ENCODE results near the gene PLXND1.
A peak's percentile ranks its signal among the peaks of the same experiment; 100 is the strongest.

Gene PLXND1

DNA sequence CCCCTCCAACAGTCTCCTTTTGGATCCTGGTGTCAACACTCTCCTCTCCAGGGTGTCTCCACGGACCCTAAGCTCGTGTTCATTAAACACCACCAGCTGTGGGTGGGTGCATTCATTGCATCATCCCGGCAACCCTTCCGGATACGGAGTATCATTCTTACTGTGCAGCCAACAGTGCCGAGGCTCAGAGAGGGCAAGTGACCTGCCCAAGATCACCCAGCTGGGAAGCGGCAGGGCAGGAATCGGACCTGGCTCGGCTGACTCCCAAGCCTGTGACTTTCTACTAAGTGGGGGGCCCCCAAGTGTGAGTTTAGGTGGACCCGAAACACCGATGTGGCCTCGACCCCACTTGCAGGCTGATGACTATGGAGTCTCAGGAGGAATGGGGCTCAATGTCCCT lies 43.1 kb downstream of the PLXND1 start:
- no peak for DNase-seq (ENCODE audit: low spot score)

DNA sequence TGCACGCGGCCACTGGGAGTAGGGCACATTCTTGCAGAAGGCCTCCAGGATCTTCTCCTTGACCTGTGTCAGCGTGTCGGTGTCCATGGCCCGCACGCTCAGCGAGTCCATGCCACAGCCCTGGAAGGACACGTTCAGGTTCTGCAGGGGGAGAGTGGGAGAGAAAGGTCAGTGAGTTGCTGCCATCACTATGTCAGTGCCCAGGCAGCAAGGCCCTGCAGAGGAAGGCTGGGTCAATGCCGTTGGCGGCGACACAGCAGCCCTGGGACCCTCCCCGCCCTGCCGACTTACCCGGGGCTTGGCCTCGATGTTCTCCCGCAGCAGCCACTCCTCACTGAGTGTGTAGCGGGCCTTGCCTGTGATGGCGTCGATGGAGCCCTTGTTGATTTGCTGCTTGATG lies 43.7 kb downstream of the PLXND1 start:
- no peak for DNase-seq (ENCODE audit: low spot score)

DNA sequence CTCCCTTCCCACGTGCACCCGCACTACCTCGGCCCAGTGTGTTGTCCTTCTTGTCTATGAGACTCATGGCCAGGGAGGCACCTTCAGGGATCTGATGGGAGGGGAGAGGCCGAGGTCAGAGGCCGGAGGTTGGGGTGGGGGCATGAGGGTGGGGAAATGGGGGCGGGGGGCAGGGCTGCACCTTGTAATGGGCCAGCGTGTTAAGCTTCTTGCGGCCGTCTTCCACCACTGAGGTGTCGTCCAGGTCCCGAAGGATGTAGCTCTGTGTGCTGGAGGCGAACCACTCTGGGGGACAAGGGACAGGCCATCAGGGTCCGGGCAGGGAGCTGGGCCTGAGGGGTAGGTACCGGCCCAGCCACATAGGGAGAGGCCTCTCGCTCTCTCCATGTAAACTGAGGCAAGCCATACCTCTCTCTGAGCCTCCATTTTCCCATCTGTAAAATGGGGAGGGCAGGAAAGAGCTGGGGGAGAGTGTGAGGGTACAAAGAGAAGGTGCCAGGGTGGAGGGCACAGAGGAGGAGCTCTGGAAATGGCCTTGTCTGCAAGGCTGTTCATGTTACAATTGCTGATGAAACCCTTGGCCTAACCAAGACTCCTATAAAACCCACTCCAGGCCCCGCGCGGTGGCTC lies 44.7 kb downstream of the PLXND1 start:
- DNase-seq (ENCODE audit: low spot score) = no peak

DNA sequence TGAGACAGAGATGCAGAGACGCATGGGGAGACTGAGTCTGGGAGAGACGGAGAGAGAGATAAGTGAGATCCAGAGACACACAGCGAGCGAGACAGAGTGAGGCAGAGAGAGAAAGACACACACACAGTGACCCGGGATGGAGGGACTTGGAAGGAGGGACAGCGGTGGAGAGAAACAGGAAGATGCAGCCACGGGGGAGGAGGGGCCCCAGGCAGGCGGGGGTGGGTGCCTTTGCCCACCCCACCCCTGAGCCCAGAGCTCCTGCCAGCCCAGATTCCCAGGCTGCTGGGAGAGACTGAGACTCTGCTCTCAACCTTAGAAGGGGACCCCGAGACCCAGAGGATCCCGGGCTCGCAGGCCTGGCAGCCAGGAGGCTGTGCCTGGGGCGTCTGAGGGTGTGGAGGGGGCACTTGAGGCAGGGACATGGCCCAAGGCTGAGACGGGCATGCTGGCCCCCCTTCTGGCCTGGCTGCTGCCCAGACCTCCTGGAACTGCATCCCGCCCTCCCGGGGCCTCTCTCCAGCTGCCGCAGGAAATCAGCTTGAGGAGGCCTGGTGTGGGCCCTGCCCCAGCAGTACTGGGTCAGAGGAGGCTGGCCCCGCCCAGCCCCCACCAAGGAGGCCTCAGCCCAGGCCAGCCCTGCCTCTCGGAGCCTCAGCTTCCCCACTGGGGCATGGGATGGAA lies 45.4 kb downstream of the PLXND1 start:
- no peak for DNase-seq (ENCODE audit: low spot score)

DNA sequence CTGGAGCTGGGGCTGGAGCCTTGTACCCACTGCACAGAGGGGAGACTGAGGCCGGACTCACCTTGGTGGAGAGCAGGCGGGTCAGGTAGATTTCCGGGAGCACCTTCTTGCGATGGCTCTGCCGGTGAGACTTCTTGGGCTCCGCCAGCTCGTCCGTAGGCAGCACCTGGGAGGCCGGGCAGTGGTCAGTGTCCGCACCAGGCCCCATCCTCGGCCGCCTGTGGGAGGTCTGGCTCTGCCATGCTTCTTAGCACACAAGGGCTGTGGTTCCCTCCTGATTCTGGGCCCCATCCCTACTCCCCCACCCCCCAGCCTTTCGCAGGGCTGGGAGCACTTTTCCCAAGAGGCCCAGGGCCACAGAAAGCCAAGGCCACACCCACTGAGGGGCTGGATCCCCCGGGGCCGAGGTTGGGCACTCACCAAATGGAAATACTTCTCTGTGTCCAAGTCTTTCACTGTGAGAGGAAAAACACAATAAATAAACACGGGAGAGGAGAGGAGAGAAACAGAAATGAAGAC lies 46.1 kb downstream of the PLXND1 start:
- DNase-seq (ENCODE audit: low spot score) = no peak

DNA sequence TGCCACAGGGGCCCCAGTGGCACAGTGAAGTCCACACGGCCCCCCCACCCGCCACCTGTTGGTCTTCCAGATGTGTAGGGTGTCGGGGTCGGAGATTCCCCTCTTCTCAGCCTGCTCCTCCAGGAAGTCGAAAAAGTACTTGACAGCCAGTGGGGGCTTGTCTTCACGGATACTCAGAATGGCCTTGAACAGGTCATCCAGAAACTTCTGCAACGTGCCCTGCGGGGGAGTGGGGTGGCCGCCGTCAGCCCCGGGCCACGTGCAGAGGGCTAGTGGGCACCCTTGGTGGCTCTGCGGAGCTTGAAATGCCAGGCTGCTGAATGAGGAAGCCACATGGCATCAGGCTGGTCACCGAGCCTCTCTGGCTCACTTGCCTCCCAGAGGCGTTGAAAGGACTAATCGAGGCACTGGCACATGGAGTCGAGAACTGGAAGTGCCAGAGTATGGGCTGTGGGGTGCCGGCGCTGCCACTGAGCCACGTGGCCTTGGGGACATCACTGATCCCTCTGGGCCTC lies 46.9 kb downstream of the PLXND1 start:
- DNase-seq (ENCODE audit: low spot score) = no peak

DNA sequence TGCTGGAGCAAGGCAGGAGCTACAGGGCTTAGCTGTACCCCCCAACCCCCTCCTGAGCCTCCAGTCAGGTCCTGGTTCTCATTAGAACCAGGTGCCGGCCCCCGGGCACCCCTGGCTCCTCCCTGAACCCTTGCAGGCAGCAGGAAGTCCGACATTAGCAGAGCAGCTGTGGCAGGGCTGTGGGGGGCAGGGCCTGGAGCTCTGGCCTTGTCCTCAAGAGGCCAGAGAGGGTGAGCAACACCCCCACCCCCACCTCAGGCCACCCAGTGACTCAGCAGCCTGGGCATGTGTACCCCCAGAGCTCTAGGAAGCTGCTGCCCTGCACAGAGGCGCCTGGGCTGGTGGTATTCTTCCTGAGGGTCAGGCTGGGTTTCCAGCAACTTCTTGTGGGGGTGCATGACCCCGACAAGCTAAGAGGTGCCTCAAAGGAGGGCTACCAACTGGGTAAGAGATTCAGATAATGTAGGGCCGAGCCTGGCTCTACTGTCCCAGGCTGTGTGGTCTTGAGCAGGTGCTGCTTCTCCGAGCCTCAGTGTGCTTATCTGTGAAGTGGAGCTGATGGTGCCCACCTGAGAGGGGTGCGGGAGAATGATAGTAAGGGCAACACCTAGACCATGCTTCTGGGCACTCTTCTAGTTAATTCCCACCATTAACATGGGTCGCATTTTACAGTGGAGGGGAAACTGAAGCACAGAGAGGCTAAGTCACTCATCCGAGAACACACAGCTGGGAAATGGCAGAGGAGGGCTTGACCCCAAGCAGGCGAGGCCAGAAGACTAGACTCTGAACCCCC lies 47.5 kb downstream of the PLXND1 start:
- peak; percentile 63 for DNase-seq (ENCODE audit: low spot score)

DNA sequence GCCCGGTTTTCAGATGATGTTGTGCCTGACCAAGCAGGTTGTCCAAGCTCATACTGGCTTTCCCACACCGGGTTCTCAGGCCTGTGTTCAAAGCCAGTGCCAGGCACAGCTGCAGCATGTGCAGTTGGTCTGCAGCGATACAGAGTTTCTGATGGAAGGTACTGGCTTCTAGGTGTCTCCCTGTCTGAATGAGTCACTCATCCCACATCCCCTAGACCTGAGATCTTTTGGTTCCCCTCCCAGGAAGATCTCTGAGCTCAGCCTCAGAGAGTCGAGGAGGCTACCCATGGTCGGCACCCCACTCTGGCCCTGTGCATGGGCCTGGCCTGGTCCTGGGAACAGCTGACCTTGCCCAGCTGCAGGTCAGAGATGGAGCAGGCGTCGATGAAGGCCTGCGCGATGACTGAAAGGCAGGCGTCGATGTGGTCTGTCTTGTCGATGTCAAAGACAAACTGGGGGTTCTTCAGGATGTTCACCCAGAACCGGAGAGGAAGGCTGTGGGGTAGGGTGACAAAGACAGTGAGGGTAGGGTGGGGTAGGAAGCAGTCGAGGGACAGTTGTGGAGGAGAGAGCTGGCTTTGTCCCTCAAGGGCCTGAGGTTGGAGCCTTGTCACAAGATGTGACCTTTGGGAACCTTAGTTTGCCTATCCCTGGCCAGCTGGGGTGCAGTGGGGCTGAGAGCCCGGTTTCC lies 48.2 kb downstream of the PLXND1 start:
- DNase-seq (ENCODE audit: low spot score) = no peak

DNA sequence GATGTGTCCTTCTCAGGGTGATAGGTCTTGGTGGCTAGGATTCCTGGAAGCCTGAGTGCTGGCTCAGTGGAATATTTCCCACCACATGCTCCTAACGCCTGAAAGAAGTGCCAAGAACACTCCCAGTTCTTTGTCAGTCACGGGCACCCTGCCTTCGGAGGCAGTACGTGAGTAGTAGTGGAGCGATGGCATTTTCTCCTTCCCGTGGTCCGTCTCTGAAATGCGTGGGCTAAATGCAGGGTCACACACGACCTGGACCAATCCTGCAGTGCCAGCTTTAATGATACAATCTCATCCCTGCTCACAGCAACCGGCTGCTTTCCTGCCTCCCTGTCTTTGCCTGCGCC lies 49.0 kb downstream of the PLXND1 start:
- no peak for DNase-seq (ENCODE audit: low spot score)

DNA sequence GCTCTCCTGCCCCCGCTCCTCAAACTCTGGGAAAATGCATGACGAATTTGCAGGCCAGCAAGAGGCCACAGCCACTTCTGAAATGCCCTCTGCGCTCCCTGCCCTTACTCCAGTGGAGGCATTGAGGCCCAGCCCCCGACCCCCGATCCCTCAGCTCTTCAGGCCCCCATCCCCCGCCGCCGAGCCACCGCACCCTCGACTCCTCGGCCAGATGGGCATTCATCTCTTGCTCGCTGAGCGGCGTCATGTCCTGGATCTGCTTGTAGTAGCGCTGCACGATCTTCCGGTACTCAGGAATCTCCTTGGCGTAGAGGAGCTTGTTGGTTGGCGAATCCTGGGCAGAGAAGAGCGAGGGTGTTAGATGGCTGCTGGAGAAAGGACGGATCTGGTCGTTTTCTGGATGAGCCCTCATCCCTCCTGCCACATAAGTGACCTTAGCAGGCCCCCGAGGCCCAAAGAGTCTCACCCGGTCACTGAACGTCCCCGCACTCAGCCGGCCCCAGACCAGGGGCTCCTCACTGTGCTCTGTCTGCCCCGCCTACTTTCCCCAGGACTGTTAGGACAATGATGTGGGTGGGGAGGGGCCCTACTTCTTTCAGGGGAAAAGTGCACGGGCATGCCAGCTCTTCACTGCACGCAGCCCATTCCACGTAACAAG lies 49.5 kb downstream of the PLXND1 start:
- no peak for DNase-seq (ENCODE audit: low spot score)

DNA sequence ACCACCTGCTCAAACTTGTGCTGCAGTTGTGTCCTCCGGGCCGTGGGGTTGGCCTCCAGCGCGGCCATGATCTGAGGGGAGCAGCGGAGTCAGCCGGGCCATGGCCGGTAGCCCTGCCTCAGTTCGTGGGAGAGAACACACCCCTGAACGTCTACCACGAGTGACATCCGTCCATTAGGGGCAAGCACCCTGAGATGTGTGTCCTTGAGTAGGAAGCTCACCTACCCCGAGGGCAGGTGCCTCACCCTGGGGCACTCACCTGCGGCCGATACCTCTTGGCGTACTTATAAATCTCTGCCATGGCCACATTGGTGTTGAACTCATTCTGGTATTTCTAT lies 50.1 kb downstream of the PLXND1 start:
- no peak for DNase-seq (ENCODE audit: low spot score)

DNA sequence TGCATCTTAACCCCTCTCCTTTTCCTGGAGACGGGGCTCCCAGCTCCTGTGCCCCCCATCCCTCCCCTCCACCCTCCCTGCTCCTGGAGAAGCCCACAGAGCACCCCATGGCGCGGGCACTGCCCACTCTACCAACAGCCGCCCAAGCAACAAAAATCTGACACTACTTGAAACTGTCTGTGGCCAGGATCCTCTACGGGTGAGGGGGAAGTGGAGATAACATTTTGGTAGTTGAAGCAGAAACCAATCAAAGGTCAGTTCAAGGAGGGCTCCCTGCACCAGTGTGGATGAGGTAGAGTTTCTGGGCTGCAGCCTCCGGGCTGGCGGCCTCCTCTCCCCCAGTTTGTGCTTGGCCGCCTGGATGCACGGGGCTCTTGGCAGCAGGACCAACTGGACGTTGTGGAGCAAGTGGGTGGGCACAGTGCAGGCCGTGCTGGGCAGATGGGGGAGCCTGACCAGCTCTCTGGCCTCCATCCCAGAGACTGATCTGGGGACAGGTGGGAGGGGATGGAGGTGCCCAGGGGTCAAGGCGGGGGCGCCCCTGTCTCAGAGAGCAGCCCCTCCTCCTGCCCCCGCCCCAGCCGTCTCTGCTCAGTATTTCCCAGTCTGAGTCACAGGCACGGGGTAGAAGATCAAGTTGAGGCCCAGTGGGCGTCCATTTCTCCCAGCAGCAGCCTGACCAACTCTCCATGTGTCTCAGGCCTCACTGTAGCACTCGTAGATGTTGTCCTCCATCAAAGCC lies 50.7 kb downstream of the PLXND1 start:
- no peak for DNase-seq (ENCODE audit: low spot score)

DNA sequence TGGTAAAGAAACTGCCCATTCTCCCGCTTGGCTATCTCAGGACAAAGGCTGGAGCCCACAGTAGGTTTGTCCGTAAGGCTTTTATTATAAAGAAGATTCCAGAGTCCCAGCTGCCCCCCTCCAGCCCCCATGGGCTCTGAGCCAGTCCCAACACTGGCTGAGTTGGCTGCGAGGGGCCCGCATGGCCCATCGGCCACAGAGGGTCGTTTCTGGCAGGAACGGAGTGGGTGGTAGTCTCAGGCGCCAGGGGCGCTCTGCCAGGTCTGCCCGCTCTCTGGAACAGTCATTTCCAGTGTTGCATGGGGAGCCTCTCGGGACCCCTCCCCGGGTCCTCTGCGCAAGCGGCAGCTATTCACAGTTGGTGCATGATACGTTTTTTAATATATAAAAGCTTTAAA lies 51.3 kb downstream of the PLXND1 start:
- DNase-seq (ENCODE audit: low spot score) = no peak

DNA sequence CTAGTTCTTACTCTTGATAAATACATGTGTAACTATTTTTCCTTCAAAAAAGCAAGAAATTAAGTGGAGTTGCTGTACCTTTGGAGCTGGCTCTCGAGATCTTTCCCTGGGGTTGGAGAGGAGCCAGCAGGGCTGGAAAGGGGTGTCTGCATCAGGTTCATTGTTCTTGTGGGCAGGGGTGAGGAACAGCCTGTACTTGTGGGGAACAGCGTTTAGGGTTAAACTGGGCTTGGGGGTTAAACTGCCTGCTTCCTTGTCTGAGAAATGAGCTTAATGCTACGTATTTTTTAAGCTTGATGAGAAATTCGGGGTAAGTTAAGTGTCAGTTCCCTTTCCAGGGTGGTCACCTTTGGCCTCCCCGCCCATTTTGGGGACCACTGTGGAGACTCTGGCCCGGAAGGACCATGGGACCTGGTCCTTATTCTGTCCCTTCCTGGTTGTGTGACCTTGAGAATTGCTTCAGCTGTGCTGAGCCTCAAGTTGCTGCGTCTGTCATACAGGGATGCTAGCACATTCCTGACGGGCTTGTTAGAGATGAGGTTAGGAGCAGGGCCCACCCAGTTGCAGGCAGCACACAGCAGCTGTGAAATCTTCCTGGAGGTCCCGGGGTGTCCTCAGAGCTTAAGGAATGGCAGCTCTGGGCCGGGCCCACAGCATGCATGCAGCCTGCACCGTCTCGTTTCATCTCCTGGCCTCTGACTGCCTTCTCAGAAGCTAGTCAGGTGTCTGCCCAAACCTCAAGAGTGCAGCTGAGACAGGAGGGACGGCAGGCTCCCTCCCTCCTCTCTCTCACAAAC lies 51.9 kb downstream of the PLXND1 start:
- DNase-seq (ENCODE audit: low spot score) = peak; percentile 41

DNA sequence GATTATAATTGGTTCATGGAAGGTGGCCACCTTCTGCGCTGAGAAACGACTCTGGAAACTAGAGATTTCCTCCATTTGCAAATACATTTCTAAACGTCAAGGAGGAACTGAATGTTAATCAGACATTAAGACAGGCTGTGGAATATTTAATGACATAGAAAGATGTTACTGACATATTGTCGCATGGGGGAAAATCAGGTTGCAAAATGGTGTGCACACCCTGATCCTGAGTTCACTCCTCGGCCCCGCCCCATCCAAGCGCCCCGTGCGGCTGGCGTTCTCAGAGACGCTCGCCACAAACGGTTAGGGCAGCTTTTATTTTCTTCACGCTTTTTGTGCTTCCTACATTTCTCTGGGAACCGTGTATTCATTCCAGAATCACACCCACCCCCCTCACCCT lies 52.8 kb downstream of the PLXND1 start:
- peak; percentile 40 for DNase-seq (ENCODE audit: low spot score)

DNA sequence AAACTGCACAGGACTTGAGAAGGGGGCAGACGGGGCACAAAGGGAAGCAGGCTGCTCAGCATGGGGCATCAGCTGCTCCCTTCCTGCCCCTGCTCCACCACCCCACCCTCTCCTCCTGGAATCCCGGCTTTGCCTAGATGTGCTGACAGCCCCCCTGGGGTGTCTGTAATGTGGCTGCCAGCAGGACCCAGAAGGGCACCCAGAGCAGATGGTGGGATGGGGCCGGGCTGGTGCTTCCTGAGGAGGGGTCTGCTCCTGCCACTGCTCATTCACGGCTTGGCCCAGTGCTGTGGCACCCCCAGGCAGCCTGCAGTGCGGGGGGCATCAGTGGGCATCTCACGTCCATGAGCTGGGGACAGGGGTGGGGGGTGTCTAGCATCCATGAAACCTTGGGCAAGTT lies 53.3 kb downstream of the PLXND1 start:
- DNase-seq (ENCODE audit: low spot score) = no peak

DNA sequence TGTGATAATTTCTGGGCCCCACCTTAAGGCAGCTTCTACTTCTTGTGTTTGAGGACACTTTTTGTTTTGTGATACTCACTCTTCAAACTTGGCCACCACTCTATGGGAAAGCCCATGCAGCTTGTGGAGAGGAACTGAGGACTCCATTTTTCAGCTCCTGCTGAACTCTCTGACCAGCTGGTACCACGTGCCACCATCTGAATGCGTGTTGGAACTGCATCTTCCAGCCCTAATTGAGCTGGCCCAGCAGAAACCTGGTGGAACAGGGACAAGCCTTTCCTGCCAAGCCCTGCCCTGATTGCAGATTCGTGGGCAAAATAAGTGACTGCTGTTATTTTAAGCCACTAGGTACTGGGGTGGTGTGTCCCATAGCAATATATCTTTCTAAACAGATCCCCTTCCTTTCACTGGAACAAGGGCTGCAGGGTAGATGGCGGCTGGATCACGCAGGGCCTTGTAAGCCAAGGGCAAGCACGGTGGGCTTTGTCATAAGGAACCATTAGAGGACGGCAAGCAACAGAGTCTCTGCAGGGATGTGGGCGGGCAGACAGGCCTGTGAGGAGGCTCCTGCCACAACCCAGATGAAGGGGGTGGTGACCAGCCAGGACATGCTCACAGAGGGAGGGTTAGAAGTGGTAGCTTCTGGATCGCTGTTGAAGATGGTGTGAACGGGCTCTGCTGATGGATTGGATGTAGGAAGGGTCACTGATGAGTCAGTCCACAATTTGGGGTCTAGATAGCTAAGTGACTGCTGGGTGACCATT lies 54.0 kb downstream of the PLXND1 start:
- DNase-seq (ENCODE audit: low spot score) = no peak

DNA sequence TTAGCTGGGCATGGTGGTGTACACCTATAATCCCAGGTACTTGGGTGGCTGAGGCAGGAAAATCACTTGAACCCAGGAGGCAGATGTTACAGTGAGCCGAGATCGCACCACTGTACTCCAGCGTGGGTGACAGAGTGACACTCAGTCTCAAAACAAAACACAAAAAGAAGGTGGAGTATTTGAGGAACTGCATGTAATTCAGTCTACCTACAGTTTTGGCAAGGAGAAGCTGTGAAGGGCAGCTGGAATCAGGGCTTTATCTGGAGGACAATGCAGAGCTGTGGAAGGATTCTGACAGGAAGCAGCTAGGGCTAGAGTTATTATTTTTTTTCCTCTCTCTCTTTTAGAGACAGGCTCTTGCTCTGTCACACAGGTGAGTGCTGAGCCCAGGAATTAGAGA lies 56.7 kb downstream of the PLXND1 start:
- DNase-seq (ENCODE audit: low spot score) = no peak

DNA sequence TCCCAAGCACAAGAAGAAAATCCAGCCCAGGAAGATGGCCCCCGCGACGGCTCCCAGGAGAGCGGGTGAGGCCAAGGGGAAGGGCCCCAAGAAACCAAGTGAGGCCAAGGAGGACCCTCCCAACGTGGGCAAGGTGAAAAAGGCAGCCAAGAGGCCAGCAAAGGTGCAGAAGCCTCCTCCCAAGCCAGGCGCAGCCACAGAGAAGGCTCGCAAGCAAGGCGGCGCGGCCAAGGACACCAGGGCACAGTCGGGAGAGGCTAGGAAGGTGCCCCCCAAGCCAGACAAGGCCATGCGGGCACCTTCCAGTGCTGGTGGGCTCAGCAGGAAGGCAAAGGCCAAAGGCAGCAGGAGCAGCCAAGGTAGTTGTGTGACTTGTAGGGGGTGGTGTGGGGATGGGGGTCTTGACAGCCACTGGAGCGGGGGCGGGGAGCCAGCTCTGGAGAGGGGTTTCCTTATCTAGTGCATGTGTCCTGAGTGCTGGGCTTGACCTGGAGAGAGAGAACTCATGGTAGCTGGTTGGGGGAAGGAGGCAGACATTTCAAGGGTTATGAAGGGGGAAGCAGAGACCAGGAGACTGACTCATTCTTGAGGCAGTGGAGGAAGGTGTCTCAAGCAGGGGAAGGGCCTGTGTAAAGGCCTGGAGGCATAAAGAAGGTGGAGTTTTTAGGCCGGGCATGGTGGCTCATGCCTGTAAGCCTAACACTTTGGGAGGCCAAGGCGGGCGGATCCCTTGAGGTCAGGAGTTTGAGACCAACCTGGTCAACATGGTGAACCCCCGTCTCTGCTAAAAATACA lies 57.3 kb downstream of the PLXND1 start:
- no peak for DNase-seq (ENCODE audit: low spot score)

All from NAMALWA (cell line).